GM18951 (cell line): Measurements from ENCODE around the gene LRRC15.

Source experiments
- POLR2A ChIP-seq: IDR thresholded peaks from 4 replicates; pipeline ENCODE4 v1.6.1; 2011; ENCODE audit warnings: mild to moderate bottlenecking; ENCODE audit not compliant: insufficient read length, insufficient read depth; ENCODE audit errors: extremely low read depth
- in situ Hi-C: fragments of 300-500 bp; cut with MboI; formaldehyde crosslinking; loops from one replicate; pipeline ENCODE4 v1.12.0; 2022; ENCODE audit warnings: low sequenced_read_pairs, mixed read lengths, inconsistent platforms; ENCODE audit not compliant: unreplicated experiment

LRRC15 gene

DNA sequence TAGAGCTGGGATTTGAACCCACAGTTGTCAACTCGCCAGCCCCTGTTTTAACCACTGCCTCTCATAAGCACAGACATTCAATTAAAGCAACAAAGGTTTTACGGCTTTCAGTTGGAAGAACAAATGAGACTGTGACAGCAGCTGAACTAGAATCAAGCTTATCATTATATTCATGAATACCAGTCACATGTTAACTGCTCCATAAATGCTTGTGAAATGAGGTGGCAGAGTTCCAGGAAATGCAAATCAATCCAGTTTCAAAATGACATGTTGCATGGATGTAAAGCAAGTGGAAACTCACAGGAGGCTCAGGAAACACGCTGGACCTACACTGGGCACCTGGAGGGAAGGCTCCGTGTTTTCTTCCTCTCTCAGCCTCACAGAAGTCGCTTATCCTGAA, 25.7 kb upstream of the LRRC15 start:
- no peak for TF ChIP-seq POLR2A
- in situ Hi-C loops = no loop called here

DNA sequence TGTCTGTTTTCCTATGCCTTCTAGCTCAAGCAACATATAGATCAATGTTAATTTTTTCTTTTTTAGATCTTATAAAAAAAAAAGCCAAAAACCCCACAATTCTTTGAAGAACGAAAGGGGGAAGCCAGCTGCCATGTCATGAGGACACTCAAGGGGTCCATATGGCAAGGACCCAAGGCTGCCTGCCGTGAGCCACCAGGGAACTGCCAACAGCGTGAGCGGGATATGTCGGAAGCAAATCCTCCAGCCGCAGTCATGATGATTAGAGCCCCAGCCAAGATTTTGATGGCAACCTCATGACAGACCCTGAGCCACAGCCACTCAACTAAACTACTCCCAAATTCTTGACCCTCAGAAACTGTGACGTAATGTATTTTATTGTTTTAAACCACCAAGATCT, 23.0 kb upstream of the LRRC15 start:
- in situ Hi-C loops = no loop called here
- TF ChIP-seq POLR2A = no peak

DNA sequence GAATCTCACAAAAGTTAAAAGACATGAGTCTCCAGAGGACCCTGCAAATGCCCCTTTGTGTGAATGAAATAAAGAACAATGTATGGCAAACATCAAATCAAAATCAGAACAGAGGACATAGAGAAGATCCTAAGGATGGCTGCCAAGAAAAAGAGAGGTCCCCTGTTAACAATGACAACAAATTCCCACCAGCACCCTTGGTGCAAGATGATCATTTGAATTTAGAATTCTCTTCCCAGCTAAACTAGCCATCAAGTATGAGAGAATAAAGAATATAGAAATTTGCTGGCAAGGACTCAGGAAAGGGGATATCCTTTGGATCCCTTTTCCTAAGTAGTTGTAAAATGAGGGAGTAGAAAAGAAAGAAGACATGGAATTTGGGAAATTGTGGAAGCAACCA, 21.3 kb upstream of the LRRC15 start:
- TF ChIP-seq POLR2A = no peak
- in situ Hi-C loops = no loop called here

DNA sequence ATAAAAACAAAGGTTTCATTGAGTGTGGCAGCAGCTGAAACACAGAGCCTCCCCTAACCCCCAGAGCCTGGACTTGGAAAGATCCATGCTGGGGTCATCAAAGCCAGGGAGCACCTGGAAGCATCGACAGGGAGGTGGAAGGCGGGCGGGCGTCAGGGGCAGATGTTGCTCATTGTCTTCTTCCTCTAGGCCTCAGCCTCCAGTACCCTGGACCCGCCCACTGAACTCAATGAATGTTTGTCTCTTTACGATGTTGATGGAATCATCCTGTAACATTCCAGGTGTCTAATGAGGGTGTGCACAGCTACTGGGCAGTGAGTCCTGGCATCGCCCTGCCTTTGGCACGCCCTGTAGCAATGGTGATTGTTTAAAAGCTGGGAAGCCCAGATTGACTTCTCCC, 19.7 kb upstream of the LRRC15 start:
- no peak for TF ChIP-seq POLR2A
- in situ Hi-C loops = no loop called here

DNA sequence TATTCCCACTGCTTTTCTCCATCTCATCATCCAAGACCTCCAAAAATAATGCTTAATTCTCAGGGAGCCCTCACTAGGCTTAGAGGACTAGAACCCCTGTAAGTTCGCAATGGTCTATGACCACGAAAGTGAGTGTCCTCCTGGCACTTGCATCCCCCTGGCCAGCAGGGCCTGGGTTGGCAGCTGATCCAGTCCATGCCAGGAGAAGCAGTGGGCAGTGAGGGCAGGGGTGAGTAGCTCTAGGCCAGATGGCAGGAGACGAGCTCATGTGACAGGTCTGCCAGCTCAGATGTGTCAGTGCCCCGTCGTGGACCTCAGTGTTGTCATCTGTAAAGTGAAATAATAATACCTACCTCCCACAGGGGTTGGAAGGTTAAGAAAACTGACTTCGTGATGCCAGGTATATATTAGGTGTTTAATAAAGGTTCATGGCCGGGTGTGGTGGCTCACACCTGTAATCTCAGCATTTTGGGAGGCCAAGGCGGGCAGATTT, 18.4 kb upstream of the LRRC15 start:
- in situ Hi-C loops = no loop called here
- TF ChIP-seq POLR2A = no peak

GRCh38 chr3:194387276-194387675, 17.7 kb upstream of the LRRC15 start:
- in situ Hi-C loops = no loop called here
- no peak for TF ChIP-seq POLR2A

GRCh38 chr3:194386648-194387047, 17.1 kb upstream of the LRRC15 start:
- TF ChIP-seq POLR2A = no peak
- in situ Hi-C loops = no loop called here

GRCh38 chr3:194386066-194386465, 16.5 kb upstream of the LRRC15 start:
- TF ChIP-seq POLR2A = no peak
- in situ Hi-C loops = no loop called here

DNA sequence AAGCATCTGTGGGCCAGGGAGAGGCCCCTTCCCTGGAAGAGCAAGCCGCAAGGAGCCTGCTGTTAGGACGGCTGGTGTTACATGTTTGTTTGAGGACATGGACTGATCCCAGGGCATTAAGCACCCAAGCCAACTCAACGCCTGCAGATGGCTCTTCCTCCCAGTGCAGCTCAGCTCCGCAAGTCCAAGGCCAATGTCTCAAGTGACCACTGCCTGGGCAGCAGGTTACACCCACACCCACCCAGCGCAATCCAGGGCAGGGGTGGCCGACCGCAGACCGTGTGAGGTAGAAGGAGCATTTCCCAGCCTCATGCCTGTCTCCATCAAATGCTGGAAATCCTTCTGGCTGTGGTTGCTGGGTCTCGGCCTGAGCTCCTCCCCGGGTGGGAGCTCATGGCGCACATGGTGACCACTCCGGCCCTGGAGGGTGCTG, 15.0 kb upstream of the LRRC15 start:
- in situ Hi-C loops = no loop called here
- TF ChIP-seq POLR2A = no peak

GRCh38 chr3:194384156-194384555, 14.6 kb upstream of the LRRC15 start:
- no peak for TF ChIP-seq POLR2A
- in situ Hi-C loops = no loop called here

DNA sequence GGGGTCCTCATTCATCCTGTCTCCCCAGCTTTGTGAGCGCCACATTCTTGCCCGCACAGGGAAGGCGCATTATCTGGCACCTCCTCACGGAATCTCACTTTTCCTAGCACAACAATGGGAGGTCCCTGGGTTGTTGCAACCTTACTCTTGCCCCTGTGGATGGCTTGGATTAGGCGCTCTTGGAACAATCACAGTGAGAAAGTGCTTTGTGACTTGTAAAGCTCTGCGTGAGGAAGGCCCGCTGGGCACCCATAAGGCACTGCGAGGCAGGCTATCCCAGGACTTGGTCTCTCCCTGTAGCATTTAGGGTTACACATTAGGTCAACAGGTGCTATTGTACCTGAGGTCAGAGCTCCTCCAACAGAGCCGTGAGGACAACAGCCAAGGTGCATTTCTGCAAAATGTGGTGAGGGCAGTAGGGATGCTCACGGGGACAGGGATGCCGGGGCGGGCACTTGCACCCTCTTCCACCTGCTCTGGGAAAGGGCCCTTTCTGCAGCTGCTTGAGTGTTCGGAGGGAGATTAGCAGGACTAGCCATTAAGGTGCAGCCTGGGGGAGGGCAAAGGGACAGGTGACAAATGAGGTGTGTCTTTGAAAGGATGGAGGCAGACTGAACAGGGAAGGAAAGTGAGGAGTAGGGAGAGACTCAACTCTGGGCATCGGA, 13.9 kb upstream of the LRRC15 start:
- in situ Hi-C loops = no loop called here
- TF ChIP-seq POLR2A = no peak

DNA sequence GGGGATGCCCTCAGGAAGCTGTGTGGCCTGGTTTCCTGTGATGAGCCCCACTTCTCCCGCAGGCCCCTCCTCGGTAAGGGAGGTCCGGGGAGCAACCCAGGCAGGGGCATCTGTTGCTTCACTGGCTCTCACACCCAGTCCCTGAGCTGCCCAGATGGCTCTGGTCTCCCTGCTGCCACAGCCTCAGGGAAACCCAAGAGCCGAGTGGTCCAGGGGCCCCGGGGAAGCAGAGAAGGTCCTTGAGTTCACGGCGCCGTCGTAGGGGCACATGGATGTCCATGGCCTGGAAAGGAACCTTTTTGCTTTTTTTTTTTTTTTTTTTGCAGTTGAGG, 13.3 kb upstream of the LRRC15 start:
- no peak for TF ChIP-seq POLR2A
- in situ Hi-C loops = no loop called here

GRCh38 chr3:194382196-194382891, 12.8 kb upstream of the LRRC15 start:
- in situ Hi-C loops = no loop called here
- TF ChIP-seq POLR2A = no peak

GRCh38 chr3:194381460-194381875, 11.9 kb upstream of the LRRC15 start:
- TF ChIP-seq POLR2A = no peak
- in situ Hi-C loops = no loop called here
